Upper lobe of right lung (tissue), 1 donor: Measurements from ENCODE around the gene LPCAT3. TPM values are rescaled to one million over a fixed set of nuclear protein-coding genes. Genes with fewer than 3 reads are reported as not detected.
"Not testable (repeated sequence)": the region's sequence is repeated elsewhere in the genome, so short reads cannot be mapped to it uniquely, and the experiment has no call there.

Experiments used
- ATAC-seq: fragments of 200-7000 bp; cut with Tn5 transposase; one replicate; pipeline ENCODE4 v1.9.1; 2020; ENCODE audit warnings: mild to moderate bottlenecking, moderate library complexity
- DNase-seq: peaks from one replicate; pipeline ENCODE4 v3.0.0-alpha.2; 2020
- H3K27ac ChIP-seq: fragments of 200-600 bp; one replicate; pipeline ENCODE4 v1.8.0; 2022
- H3K27me3 ChIP-seq: fragments of 200-600 bp; one replicate; pipeline ENCODE4 v1.8.0; 2022; ENCODE audit warnings: mild to moderate bottlenecking
- H3K36me3 ChIP-seq: fragments of 200-600 bp; one replicate; pipeline ENCODE4 v1.8.0; 2022
- H3K4me1 ChIP-seq: fragments of 200-600 bp; one replicate; pipeline ENCODE4 v1.8.0; 2022
- H3K4me3 ChIP-seq: fragments of 200-600 bp; one replicate; pipeline ENCODE4 v1.8.0; 2022; ENCODE audit warnings: mild to moderate bottlenecking
- H3K9me3 ChIP-seq: fragments of 200-600 bp; one replicate; pipeline ENCODE4 v1.8.0; 2022
- intact Hi-C: fragments of 100-400 bp; cut with DNase I; formaldehyde crosslinking; loops from one replicate; pipeline ENCODE4 v1.11.0; 2022
- total RNA-seq: library from RNA; stranded (reverse); fragmentation: NEBNext Ultra II Directional; extraction: Animal tissue kit (Norgen Biotek cat#: 25700); gene quantifications from one replicate; pipeline ENCODE4 v1.2.1, GENCODE V29; 2021
- TF ChIP-seq, protein P1 (sequence below): fragments of 200-600 bp; IDR thresholded peaks from one replicate; pipeline ENCODE4 v1.8.0; 2022; ENCODE audit warnings: antibody characterized with exemption
- donor health status: DM: no; HTN: yes; CAD: no; lungs with severe emphysema.

The LPCAT3 gene
- total RNA-seq, 1 donor from 2014 or later, result 70.5 TPM

- H3K4me3 ChIP-seq, result no peak overlapping the region
- TF ChIP-seq, protein P1, sequence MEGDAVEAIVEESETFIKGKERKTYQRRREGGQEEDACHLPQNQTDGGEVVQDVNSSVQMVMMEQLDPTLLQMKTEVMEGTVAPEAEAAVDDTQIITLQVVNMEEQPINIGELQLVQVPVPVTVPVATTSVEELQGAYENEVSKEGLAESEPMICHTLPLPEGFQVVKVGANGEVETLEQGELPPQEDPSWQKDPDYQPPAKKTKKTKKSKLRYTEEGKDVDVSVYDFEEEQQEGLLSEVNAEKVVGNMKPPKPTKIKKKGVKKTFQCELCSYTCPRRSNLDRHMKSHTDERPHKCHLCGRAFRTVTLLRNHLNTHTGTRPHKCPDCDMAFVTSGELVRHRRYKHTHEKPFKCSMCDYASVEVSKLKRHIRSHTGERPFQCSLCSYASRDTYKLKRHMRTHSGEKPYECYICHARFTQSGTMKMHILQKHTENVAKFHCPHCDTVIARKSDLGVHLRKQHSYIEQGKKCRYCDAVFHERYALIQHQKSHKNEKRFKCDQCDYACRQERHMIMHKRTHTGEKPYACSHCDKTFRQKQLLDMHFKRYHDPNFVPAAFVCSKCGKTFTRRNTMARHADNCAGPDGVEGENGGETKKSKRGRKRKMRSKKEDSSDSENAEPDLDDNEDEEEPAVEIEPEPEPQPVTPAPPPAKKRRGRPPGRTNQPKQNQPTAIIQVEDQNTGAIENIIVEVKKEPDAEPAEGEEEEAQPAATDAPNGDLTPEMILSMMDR, result no peak
- H3K36me3 ChIP-seq, result peaks cover 15% of the 10 kb centered on the region
- DNase-seq (no peak), ATAC-seq (no peak)
- no peak overlapping the region for H3K27ac ChIP-seq
- no peaks in the 10 kb centered on the region for H3K27me3 ChIP-seq
- peaks cover 39% of the 10 kb centered on the region for H3K4me1 ChIP-seq
- H3K9me3 ChIP-seq, result no peaks in the 10 kb centered on the region
- intact Hi-C loops, result no loop called here
These were observed 6.2 kb downstream of the LPCAT3 start for GRCh38 chr12:7012024-7012607.

- H3K27ac ChIP-seq, H3K4me3 ChIP-seq, intact Hi-C loops, DNase-seq, ATAC-seq, H3K27me3 ChIP-seq, H3K9me3 ChIP-seq: not testable (repeated sequence)
- H3K4me1 ChIP-seq, result peaks cover 32% of the 10 kb centered on the region
- peaks cover 18% of the 10 kb centered on the region for H3K36me3 ChIP-seq
These were observed 6.9 kb downstream of the LPCAT3 start for GRCh38 chr12:7011398-7011797.

DNA sequence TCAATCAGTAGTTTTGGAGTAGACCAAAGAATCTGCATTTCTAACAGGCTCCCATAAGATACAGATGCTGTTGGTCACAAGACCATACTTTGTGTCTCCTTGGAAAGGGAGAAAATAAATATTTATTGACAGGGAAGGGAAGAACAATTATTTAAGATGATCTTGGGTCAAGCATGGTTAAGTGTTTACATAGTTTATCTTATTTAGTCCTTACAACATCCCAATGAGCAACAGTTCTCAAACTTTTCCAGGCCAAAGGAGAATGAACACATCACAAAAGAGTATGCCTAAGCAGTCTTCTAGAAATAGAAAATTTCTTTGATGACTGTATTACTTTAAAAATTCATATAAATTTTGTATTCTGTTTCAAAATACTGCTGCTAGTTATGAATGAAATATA lies 8.8 kb downstream of the LPCAT3 start:
- no peaks in the 10 kb centered on the region for H3K9me3 ChIP-seq
- no peaks in the 10 kb centered on the region for H3K27me3 ChIP-seq
- peaks cover 22% of the 10 kb centered on the region for H3K36me3 ChIP-seq
- H3K4me1 ChIP-seq, result peaks cover 18% of the 10 kb centered on the region
- intact Hi-C loops, result no loop called here
- H3K27ac ChIP-seq, result no peak overlapping the region
- ATAC-seq (no peak), DNase-seq (no peak)
- TF ChIP-seq, protein P1, result no peak
- no peak overlapping the region for H3K4me3 ChIP-seq

GRCh38 chr12:7008864-7009263 lies 9.4 kb downstream of the LPCAT3 start:
- H3K27ac ChIP-seq, result peak overlapping the region; percentile 40

DNA sequence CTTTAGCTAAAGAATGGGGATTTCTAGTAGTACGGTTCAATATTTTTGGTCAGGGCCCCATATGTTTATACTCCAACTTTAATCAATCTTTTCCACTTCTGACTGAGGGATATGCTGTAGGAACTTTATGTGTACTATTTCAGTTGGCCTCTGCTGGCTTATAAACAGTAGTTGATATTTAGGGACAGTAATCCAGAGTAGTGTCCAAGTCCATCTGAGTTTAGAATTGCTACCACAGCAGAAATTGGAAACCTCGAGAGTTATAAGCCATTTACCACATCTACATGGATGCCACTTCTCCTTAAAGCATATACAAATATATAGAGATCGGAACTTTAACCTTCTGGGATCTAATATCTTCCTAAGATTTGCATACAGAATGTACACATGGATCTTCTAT lies 11.6 kb downstream of the LPCAT3 start:
- Histone ChIP-seq H3K9me3 (no peaks in the 10 kb centered on the region), H3K27me3 (no peaks in the 10 kb centered on the region), H3K27ac (no peak overlapping the region), H3K4me1 (peaks cover 18% of the 10 kb centered on the region), H3K36me3 (peaks cover 11% of the 10 kb centered on the region), H3K4me3 (no peak overlapping the region)
- TF ChIP-seq, protein P1, result no peak
- intact Hi-C loops, result no loop called here
- ATAC-seq (no peak), DNase-seq (no peak)

More at GRCh38 chr12:7008864-7009263, 9.4 kb downstream of the LPCAT3 start:
- H3K4me3 ChIP-seq, result no peak overlapping the region
- H3K27me3 ChIP-seq, result no peaks in the 10 kb centered on the region
- no peaks in the 10 kb centered on the region for H3K9me3 ChIP-seq
- intact Hi-C loops, result no loop called here
- TF ChIP-seq, protein P1, result no peak
- DNase-seq (no peak), ATAC-seq (no peak)
- peaks cover 18% of the 10 kb centered on the region for H3K4me1 ChIP-seq
- H3K36me3 ChIP-seq, result peaks cover 22% of the 10 kb centered on the region

- Histone ChIP-seq H3K27me3 (no peaks in the 10 kb centered on the region), H3K4me1 (peaks cover 18% of the 10 kb centered on the region), H3K36me3 (peaks cover 7% of the 10 kb centered on the region), H3K27ac (peak overlapping the region; percentile 17), H3K9me3 (no peaks in the 10 kb centered on the region), H3K4me3 (no peak overlapping the region)
- ATAC-seq (peak; percentile 42), DNase-seq (no peak)
- intact Hi-C loops, result no loop called here
- TF ChIP-seq, protein P1, result no peak
These were observed 13.0 kb downstream of the LPCAT3 start for GRCh38 chr12:7005311-7005710.
